Non-pigmented ciliary epithelial cell (primary cell): Measurements from ENCODE around the gene ARVCF.

Experiments
- DNase-seq: peaks from one replicate; pipeline ENCODE4 v3.0.0-alpha.2; 2010; ENCODE audit warnings: low read depth

The ARVCF gene

DNA sequence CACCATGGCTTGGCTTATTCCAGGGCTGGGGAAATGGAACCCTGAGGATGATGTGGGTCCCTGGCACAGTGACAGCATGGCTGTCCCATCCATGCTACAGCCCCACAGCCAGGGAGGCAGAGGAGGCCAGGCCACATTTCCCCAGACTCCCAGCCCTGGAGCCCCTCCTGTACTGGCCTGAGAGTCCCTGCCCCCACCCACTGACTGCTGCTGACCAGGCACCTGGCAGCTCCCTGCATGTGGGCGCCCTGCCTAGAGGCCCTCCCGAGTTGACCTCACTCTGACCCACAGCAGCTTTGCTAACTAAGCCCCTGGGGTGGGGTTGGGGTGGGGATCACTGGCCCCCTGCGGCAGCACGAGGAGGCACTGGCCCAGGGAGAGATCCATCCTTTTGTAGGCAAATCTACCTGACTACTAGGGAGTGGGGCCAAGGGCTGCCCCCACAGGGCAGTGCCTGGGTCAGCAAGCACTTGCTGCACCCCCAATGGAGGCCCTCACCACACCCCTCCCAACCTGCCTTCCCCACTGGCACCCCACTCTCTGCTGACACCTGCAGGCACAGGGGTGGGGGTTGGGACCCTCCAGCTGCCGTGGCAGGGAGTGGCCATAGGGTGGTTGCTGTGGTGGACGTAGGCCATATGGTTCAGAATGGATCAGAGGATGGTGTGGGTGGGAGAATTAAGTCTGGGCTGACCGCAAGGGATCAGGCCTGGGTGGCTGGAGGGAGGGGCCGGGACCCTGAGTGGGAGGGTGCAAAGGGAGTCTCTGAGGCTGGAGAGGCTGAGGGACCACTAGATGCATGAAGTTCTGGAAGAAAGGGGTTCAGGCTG lies 17.4 kb downstream of the ARVCF start:
- DNase-seq, result no peak

DNA sequence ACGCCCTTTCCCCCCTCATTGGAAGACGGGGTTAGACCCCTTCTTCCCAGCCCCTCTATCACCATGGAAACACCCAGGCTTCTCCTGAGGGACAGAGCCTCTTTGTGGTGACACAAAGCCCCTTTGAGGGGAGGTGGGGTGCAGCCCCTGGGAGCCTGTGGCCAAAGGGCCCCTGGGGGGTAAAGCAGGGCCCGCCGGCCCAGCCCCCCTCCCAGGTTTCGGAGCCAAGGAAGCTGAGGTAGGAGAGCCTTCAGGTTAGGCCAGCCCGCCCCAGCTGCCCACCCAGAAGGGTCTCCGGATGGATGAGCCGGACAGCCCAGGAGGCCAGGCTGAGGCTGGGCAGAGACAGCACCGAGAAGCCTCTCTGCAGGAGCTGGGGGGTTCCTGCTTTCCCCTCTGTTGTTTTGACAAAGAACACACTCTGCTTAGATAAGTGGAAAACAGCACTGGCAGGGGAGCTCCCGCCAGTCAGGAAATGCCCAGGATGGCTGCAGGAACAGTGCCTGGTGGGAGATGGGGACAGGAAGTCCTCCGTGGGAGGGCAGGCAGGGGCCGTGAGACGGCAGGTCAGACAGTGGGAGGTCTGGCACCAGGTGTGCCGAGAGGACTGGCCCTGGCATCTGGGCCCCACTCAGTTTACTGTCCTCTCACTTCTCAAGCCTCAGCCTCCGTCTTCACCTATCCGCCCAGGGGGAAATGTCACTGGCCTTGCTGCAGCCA lies 18.2 kb downstream of the ARVCF start:
- DNase-seq, result no peak

DNA sequence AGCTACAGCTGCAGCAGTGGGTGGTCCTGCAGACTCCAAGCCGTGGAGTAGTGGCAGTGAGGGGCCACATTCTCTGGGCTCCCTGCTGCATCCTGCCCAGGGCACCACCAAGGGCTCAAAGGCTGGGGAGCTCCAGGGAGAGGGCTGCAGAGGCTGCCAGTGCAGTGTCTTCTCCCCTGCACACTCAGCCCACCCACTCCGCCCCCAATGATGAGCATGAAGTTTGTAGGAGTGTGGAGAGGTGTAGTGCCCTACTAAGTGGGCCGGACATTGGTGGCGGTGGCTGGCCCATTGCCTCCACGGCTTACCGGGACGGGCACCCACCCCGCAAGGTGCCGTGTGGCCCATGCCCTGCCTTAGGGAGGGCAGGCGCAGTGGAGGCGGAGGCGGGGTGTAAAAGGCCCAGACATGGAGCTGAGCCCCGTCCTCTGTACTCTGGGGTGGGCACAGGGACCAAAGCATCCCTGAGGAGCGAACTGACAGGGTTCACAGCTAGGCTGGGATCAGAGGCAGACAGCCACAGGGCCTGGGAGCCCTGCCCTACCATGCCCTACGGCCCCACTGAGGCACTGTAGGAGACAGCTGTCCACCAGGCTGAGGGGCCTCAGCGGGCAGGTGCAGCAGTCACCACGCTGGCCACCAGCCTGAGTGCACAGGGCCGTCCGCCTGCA lies 18.9 kb downstream of the ARVCF start:
- no peak for DNase-seq

DNA sequence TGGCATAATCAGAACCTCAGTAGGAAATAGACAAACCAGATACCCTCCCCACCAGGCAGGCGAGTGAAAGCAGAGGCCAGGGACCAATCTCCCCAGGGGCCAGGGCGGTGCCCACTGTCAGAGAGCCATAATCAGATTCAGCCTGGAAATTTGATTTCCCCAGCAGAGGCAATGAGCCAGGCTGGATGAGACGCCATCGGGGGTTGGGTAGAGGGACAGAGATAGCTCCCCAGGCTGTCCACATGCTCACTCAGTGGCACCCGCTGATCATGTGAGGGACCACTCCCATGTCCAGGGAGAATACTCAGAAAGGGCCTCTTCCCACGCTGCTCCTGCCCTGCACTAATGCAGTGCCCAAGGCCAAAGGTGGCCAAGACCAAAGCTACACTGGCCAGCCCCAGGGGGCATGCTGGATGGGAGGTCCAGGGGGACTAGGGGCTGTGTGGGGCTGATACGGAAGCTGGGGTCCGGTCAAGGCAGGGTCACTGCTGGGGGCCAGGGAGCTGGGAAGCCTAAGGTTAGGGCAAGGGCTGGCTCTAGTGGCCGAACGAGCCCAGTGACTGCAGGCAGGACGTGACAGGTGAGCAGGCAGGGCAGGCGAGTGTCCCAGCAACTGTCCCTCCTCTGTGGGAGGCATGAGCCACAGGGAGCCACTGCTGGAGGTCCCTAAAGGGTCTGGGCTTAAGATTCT lies 19.8 kb downstream of the ARVCF start:
- DNase-seq, result no peak

DNA sequence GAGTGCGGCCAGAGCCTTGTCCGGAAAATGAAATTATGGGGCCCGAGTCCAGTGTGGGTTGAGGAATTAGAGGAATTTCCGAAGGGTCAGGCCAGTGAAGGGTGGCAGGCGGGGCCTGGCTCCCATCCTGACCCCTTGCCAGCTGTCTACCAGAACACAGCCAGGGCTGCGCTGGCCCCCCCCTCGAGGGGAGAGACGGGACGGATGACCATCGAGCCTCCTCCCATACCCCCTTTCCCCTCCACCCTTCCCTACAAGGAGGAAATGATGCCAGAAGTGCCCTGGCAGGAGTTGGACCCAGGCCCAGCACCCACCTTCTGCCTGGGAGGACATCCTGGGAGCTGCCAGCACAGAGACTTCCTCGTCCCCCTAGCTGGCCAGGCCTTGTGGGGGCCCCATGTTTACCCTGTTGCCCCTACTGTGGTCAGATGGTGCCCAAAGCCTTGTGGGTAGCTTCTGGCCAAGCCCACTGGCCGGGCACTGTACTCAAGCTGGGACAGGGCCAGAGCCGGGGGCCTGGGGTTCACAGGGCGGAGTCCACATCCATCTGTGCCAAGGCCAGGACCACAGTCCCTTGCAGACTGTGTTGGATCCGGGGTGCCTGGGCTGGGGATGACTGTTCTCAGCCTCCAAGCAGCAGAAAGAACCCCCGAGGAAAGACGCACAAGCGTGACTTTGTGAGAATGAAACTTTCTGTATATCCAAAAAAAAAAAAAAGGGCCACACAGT lies 20.8 kb downstream of the ARVCF start:
- no peak for DNase-seq

DNA sequence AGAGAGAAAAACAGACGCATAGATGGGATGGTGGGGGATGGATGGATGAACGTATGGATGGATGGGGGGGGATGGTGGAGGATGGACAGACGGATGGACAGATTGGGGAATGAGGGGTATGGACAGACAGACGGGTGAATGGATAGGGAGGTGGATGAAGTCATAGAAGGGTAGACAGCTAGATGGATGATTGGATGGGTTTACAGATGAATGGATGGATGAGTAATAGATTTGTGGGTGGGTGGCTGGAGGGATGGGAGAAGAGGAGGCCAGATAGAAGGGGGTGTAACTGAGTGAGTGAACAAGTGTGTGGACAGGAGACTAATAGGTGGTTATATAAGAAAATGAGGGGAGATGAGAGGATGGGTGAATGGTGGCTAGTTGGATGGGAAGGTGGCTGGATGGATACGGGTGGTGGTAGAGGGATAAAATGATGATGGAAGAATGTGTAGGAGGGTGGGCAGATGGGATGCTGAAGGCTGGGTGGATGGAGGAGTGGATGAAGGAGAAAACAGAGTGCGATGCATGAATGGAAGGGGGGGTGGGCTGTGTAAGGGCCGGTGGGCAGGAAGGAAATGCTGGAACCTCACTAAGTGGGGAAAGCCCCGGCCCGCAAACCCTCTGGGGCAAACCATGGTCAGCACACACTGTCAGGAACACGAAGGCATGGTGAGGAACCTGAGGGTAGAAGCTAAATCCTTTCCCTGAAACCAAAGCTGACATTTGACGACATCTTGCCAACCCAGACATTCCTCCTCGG lies 21.6 kb downstream of the ARVCF start:
- no peak for DNase-seq

DNA sequence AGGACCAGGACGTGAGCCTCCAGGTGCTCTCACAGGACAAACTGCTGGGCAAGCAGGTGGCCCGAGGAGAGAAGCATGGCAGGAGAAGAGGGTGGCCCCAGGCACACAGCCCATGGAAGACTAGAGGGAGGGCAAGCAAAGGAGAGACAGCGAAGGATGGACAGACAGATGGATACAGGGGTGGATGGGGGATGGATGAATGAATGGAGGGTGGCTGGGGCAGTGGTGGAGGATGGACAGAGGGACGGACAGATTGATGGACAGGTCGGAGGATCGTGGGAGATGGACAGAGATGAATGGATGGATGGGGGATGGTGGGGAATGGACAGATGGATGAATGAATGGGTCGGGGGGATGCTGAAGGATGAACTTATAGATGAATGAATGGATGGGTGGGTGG lies 22.7 kb downstream of the ARVCF start:
- DNase-seq, result no peak

DNA sequence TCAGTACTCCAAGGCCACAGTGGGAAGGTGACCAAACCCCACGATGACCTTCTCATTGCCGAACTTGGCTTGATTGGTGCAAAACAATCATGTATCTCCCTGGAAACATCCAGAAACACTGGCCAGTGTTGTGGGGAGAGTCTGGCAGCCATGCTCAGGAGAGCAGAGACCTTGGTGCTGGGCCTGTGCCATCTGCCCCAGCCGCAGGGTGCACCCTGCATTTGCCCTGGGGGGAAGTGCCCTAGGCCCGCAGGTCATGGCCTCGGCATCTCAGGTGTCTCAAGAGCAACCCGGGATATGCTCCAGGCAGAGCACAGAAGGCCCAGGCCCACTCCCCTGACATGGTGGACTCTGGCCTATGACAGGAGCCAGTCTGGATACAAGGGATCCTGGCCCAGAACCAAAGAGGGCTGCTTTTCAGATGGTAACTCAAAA lies 23.7 kb downstream of the ARVCF start:
- no peak for DNase-seq

DNA sequence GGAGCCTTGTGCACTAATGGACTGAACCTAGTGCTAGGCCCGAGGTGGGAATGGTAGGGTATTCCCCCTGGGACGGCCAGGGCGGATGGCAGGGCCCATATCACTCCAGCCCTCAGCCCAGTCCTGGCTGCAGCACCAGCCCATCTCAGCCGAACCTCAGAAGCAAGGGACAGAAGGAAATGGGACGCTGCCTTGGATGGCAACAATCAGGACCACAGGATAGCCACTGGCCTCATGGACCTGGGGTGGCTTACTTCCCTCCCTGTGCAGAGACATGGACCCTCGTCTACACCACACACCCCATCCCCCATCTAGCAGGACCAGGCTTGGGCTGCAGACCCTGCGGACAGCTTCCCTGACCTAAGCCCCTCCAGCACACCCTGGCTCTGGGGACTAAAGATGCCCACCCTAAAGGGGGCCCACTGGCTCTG lies 24.1 kb downstream of the ARVCF start:
- DNase-seq, result no peak

DNA sequence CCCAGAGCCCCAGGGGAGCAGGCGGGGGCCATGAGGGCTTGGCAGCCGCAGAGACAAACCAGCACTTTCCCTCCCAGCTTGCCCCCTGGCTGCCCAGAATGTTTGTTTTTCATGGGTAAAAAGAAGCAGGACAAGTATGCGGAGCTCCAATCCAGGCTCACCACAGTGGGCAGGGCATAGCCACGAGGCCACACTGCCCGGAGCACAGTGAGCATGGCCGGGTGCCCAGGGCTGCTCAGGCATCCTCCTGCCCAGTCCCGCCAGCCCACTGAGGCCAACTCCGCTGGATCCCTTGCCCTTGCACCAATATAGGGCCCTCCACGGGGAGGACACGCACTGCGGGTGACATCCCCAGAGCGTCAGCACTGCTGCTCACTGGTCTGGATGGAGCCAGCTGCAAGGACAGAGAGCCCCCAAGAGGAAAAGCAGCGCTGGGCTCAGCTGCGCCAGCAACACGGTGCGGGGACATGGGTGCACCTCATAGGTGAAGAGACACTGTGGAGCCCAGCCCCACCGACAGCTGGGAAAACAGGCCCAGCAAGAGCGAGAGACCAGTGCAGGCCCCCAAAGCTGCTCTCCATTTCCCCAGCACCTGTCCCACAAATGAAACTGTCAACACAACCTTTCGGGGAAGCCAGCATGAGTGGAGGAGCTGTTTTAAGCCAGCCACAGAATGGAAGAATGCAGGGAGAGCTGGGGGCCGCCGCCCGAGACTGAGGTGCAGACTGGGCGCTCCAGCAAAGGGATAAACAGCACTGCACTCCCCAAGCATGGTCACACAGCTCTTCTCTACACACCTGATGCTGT lies 24.8 kb downstream of the ARVCF start:
- DNase-seq, result no peak

DNA sequence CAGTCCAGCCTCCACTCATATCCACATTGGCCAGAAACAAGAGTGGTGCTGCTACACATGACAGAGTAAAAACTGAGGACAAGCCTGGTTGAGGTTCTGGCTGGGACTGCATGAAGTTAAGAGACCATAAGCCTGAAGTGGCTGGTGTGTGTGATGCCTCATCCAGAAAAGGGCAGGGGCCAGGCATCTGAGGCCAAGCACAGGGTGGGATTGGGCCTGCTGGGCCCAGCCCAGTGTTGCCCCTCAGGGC lies 25.3 kb downstream of the ARVCF start:
- no peak for DNase-seq

DNA sequence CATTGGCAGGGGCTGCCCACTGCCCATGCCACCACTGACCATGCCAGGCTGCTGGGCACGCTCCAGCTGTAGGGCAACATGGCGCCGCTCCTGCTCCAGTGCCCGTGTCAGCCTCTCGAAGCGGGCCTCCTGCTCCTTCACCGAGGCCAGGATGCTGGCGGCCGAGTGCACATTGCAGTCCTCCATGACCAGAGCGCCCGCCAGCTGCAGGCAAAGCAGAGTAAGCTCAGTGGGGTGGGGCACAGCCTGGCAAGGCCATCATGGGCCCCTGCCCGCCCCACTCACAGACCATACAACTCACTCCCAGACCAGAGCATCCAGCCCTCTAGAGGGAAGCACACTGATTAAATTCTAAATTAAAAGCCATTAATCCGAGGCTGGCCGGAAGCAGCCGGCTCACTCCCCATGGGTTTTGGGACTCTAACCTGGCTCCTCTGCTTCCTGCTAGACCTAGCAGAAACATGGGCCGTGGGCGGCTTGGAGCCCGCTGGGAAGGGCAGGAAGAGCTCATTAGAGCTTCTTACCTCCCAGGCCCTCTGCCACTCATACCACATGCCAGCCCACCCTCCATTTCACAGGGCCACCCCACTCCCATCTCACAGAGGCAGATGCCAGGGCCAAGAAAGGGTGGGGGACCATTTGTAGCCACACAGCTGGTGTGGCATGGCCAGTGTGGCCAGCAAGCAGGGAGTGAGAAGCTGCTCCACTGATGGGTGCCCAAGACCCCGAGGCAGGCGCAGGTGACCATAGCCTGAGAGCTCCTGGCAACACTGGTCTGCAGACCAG lies 25.8 kb downstream of the ARVCF start:
- no peak for DNase-seq

DNA sequence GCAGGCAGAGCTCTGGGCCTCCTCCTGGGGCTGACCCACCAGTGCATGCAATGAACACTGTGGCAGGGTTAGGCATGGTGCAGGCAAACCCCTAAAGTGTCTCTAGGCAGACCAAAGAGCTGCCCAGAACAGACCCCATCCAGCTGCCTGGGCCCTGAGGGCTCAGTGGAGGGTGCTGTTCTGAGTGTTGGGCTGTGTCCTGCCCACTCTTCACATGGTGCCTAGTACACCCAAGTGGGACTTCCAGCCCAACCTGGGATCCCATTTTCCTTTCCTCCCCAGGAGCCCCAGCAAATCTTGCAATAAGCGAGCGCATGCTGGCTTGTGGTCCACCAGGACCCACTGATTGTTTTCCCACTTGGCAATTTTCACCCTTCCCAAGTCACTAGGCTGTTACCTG lies 26.4 kb downstream of the ARVCF start:
- DNase-seq, result no peak

DNA sequence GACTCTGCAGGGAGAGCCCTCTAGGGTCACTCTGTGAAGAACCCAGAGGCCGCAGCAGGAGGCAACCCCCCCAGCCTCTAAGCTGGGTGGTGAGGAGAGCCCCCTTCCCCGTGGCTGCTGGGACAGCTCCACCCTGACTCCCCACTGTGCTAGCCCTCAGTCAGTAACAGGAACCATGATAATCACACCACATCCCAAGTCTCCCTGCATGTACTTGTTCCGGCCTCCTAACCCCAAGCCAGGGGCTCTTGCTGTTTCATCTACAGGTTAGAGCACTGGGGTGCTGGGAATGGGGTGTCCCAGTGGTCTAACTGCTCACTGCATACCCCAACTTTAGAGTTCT lies 26.9 kb downstream of the ARVCF start:
- DNase-seq, result no peak

DNA sequence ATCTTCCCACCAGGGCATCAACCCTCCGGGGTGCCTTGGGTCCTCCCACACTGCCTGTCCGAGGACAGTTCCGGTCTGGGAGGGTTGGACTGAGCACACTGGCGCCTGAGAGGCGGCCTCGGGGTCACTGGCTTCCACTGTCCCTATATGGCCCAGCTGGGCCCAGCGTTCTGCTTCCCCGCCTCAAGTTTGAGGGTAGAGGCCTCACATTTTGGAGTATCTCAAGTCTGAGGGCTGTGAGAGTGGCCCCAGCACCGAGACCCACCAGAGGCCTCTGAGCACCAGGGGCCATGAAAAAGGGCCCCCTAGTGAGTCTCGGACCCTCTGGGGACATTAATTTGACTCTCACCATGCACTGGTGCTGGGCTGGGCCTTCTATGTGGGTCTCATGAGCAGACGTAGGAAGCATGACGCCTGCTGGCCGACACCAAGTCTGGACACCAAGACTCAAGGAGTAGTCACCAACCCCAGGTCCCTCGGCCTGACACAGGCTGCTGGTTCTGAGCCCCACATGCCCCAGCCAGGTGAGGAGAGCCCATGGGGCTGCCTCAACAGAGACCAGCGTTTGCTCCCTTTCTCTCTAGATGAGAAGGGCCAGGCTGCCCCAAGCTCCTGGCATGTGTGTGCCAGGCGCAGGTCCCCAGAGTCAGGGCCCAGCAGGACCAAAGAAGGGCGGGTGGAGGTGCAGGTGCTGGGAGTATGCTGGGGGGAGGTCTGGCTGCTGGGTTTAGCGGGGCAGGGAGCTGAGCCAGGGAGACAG lies 27.5 kb downstream of the ARVCF start:
- no peak for DNase-seq

DNA sequence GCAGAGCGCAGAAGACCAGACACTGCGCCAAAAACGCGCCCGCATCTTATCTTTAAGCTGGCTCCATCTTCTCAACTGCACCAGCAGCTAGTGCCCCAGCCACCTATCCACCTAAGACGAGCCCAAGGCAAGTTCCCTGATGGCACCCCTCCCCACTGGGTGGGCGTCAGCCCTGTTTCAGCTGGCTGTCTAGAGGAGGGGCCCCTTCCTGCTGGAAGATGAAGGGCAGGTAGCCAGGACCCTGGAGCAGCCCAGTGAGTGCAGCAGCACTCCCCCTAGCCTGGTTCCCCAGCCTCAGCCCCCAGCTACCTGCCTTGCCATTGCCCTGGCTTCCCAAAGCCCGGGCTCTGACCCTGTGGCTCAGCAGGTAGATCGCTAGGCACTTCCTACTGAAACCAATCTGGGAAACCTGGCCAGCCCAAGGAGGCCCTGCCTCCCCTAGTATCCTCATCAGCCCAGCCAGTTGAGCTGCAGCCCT lies 28.3 kb downstream of the ARVCF start:
- DNase-seq, result no peak

DNA sequence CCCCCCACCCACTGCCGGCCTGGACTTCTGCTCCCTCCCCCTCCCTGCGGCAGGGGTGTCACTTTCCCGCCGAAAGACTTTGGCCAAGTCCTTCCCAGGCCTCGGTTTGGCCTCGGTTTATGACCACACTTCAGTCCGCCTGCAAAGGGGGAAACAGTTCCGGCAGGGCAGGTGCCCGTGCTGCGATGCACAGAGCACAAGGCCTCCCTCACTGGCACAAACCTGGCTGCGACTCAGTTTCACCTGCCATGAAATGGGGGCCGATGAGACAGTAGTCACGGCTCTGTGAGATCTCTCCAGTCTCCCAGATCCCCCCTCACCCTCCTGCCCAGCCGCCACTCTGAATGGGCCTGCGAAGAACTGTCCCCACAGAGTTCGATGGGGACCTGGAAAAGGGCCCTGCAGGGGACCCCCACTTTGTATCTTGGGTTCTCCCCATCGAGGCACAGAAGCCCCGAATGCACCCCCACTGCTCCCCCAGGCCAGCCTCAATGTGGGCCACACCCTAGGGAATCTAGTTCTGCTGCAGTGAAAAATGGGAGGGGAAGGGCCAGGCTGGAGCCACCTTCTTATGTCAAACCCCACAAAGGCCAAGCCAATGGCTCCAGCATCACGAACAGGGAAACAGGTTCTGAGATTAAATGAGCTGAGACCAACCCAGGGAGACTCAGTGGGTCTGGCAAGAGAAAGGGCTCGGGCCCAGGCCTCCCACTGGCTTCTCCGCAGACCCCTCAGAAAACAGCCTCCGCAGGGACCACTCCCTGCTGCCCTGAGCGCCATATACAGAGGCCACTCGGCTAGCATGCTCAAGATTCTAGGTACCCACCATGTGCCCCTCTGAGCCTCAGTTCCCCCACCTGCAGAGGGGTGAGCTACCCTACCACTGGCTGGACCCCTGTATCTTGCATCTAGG lies 29.0 kb downstream of the ARVCF start:
- no peak for DNase-seq
